ENCODE data around the gene NOSTRIN.
"Not testable (repeated sequence)": the region's sequence is repeated elsewhere in the genome, so short reads cannot be mapped to it uniquely, and the experiment has no call there.

NOSTRIN gene, protein sequence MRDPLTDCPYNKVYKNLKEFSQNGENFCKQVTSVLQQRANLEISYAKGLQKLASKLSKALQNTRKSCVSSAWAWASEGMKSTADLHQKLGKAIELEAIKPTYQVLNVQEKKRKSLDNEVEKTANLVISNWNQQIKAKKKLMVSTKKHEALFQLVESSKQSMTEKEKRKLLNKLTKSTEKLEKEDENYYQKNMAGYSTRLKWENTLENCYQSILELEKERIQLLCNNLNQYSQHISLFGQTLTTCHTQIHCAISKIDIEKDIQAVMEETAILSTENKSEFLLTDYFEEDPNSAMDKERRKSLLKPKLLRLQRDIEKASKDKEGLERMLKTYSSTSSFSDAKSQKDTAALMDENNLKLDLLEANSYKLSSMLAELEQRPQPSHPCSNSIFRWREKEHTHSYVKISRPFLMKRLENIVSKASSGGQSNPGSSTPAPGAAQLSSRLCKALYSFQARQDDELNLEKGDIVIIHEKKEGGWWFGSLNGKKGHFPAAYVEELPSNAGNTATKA

DNA sequence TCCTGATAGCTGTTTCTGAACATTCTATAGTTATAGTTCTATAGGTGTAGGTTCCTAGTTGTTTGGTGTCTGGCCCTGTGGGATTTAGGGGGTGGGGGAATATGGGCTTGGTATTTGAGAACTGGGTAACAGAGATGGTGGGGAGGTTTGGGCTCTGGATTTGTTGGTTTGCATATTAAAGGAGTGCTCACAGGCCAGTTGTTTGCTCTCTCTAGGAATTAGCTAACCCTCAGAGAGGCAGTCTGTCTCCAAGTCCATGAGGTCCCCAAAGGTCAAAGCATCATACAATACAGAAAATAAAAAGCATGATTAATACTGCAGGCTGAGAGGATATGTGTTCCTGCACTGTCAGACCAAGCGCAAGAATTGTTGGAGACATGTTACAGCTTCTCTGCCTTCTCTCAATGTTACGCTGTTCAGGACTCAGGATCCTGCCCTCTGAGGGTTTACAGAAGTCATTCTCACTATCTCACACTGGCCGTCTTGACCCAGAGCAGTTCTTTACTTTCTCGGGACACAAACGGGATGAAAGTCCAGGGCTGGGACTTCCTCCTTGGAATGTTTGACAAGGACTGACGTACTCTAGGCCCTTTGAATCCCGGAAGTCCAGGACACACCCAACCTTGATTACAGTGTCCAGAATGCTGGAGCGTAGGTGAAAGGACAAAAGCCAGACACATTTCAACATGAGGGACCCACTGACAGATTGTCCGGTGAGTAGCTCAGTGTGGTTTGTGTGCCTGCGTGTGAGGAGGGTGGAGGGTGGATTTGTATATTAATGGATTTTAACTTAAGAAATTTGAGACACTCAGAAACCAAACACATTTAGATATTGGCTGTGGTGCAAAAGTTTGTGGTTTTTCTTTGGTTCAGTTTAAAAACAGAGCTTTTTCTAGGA lies at the start of gene NOSTRIN:
Gene NOSTRIN (plus strand): TSS at position 677 of the 898 bp plus-strand sequence. CDS start 10 bp downstream, at position 687.
- DNase-seq, result peak; percentile 88
- in situ Hi-C loops (cut with MboI; ENCODE audit: low pct_unique_long_range_greater_than_20kb, low sequenced_read_pairs), result no loop called here

DNA sequence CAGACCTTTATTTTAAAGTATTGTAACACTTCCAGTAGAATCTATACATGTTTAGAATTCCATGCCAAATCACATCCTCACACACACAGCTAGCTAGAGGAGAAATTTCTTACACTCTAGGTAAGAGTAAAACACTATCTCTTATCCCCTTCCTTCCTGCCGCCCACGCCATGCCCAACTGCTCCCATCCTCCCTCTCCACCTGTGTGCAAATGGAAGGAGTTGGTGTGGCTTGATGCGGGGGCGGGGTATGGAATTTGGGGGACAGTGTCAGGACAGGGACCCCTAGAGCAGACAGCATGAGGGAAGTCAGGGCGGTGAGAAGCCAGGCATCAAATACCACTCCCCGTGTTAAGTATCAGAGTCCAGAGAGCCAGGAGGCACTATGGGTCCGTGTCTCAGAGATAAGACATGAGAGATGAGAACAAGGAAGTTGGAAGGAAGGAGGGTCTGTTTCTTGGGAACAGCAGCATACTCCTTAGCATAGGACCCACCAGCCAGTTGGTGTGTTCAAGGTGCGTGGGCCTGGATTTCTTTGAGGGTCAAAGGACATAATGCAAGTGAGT lies 48.6 kb upstream of the NOSTRIN start:
- in situ Hi-C loops (cut with MboI; ENCODE audit: low pct_unique_long_range_greater_than_20kb, low sequenced_read_pairs), result no loop called here
- DNase-seq, result no peak

- in situ Hi-C loops (cut with MboI; ENCODE audit: low pct_unique_long_range_greater_than_20kb, low sequenced_read_pairs), result no loop called here
These were observed 45.2 kb upstream of the NOSTRIN start for GRCh38 chr2:168757223-168757622.

GRCh38 chr2:168758970-168759820 lies 43.2 kb upstream of the NOSTRIN start:
- peak; percentile 55 for DNase-seq
- in situ Hi-C loops (cut with MboI; ENCODE audit: low pct_unique_long_range_greater_than_20kb, low sequenced_read_pairs), result no loop called here

More at GRCh38 chr2:168757223-168757622, 45.2 kb upstream of the NOSTRIN start:
- DNase-seq, result peak; percentile 75

DNA sequence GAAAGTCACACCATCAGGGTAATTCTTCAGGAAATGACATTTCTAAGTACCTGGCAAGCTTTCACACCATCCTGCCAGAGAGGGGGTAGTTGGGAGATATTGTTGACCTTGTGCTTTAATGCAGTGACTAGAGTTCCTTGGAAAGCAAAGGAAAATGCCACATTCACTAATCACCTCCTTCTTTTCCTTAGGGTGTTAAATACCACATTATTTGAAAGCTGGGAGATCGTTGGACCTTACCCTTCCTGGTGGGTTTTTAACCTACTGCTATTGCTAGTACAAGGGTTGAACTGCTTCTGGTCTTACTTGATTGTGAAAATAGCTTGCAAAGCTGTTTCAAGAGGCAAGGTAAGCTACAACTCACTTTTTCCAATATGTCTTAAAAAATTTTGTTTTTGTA lies 37.0 kb upstream of the NOSTRIN start:
- DNase-seq, result no peak
- in situ Hi-C loops (cut with MboI; ENCODE audit: low pct_unique_long_range_greater_than_20kb, low sequenced_read_pairs), result no loop called here

- in situ Hi-C loops (cut with MboI; ENCODE audit: low pct_unique_long_range_greater_than_20kb, low sequenced_read_pairs), result no loop called here
- DNase-seq, result no peak
These were observed 35.8 kb upstream of the NOSTRIN start for GRCh38 chr2:168766600-168766999.

- in situ Hi-C loops (cut with MboI; ENCODE audit: low pct_unique_long_range_greater_than_20kb, low sequenced_read_pairs), result no loop called here
These were observed 35.2 kb upstream of the NOSTRIN start for GRCh38 chr2:168767258-168767657.

GRCh38 chr2:168768357-168768756 lies 34.1 kb upstream of the NOSTRIN start:
- DNase-seq; in situ Hi-C loops (cut with MboI; ENCODE audit: low pct_unique_long_range_greater_than_20kb, low sequenced_read_pairs): not testable (repeated sequence)

More at GRCh38 chr2:168767258-168767657, 35.2 kb upstream of the NOSTRIN start:
- DNase-seq, result no peak

- in situ Hi-C loops (cut with MboI; ENCODE audit: low pct_unique_long_range_greater_than_20kb, low sequenced_read_pairs), result no loop called here
- DNase-seq, result no peak
These were observed 31.6 kb upstream of the NOSTRIN start for GRCh38 chr2:168770796-168771195.

DNA sequence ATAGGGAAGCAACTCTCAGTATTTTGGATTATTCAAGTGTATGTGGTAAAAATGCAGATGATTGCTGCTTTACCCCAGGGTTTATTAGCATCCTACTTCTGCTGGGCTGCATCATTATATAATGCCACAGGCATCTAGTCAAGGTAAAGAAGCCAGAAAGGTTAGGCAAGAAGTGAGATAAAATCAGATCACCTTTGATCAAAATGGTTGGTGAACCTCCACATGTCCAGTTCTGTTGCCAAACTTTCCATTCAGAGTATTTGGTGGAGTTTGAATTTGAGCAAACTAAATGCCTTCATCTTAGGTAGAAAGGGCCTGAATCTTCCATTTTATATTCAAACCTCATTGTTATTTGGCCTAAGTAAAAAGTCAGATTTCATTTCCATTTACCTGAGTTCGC lies 29.7 kb upstream of the NOSTRIN start:
- no peak for DNase-seq
- in situ Hi-C loops (cut with MboI; ENCODE audit: low pct_unique_long_range_greater_than_20kb, low sequenced_read_pairs), result no loop called here

GRCh38 chr2:168773128-168773527 lies 29.3 kb upstream of the NOSTRIN start:
- in situ Hi-C loops (cut with MboI; ENCODE audit: low pct_unique_long_range_greater_than_20kb, low sequenced_read_pairs), result no loop called here

GRCh38 chr2:168773719-168774521 lies 28.5 kb upstream of the NOSTRIN start:
- peak; percentile 83 for DNase-seq
- in situ Hi-C loops (cut with MboI; ENCODE audit: low pct_unique_long_range_greater_than_20kb, low sequenced_read_pairs), result no loop called here

More at GRCh38 chr2:168773128-168773527, 29.3 kb upstream of the NOSTRIN start:
- no peak for DNase-seq

- in situ Hi-C loops (cut with MboI; ENCODE audit: low pct_unique_long_range_greater_than_20kb, low sequenced_read_pairs), result loop anchor here (25.0 kb wide), 1 partner anchor 136 kb away; the partner anchor contains the start of gene G6PC2
- no peak for DNase-seq
These were observed 26.6 kb upstream of the NOSTRIN start for GRCh38 chr2:168775837-168776236.

DNA sequence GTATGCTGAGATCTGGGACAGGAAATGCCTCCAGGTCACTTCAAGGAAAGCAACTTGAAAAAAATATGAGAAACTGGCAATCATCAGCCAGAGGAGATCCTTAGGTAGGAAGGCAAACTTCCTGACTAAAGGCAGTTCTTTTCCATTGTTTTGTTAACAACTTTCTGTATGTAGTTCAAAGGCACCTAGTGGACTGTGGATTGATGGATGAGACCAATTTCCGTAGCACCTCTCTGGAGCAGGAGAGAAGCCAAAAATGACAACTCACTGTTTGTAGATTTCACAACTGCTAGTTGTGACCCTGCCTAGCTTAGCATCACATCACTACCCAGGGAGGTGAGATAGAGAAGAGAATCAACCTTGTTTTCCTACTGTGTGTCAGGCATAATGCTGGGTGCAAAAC lies 21.8 kb upstream of the NOSTRIN start:
- in situ Hi-C loops (cut with MboI; ENCODE audit: low pct_unique_long_range_greater_than_20kb, low sequenced_read_pairs), result loop anchor here (25.0 kb wide), 1 partner anchor 132 kb away; the partner anchor contains the start of gene G6PC2
- no peak for DNase-seq

GRCh38 chr2:168781191-168781817 lies 21.1 kb upstream of the NOSTRIN start:
- in situ Hi-C loops (cut with MboI; ENCODE audit: low pct_unique_long_range_greater_than_20kb, low sequenced_read_pairs), result loop anchor here (25.0 kb wide), 1 partner anchor 131 kb away; the partner anchor contains the start of gene G6PC2
- no peak for DNase-seq

DNA sequence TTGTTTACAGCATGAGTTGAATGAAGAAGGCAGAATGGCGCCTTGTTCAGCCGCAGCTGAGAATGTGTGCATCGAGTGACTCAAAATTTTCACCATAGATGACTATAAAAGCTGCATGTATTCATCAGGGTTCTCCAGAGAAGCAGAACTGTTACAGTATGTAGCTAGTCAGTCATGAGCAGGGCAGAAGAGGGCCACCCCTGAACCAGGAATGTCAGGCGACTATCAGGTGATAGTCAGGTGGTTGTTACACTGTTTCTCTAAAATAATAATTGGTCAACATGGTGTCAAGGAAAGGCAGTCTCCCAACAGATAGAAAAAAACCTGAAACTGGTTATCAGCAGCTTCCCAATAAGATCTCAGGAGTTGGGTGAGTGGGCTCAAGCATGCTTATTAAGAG lies 20.2 kb upstream of the NOSTRIN start:
- DNase-seq, result no peak
- in situ Hi-C loops (cut with MboI; ENCODE audit: low pct_unique_long_range_greater_than_20kb, low sequenced_read_pairs), result loop anchor here (25.0 kb wide), 1 partner anchor 130 kb away; the partner anchor contains the start of gene G6PC2

- in situ Hi-C loops (cut with MboI; ENCODE audit: low pct_unique_long_range_greater_than_20kb, low sequenced_read_pairs), result loop anchor here (25.0 kb wide), 1 partner anchor 127 kb away; the partner anchor contains the start of gene G6PC2
- DNase-seq, result no peak
These were observed 17.4 kb upstream of the NOSTRIN start for GRCh38 chr2:168784993-168785392.

Data from KBM-7 (cell line).